HCT116 (cell line): ENCODE data around the gene CACNG6. TPM values are rescaled to one million over a fixed set of nuclear protein-coding genes. Genes with fewer than 3 reads are reported as not detected.

Source experiments
- ATAC-seq: fragments of 200-7000 bp; cut with Tn5 transposase; 2 replicates; pipeline ENCODE4 v1.9.1; 2020; ENCODE audit warnings: mild to moderate bottlenecking, moderate library complexity
- BruUV-seq: library from RNA; stranded (reverse); fragments of 400-500 nt; replicated peaks from 2 replicates; lab custom pipeline; 2021; lab: Mats Ljungman, UMichigan
- CTCF ChIA-PET: fragments of 300-600 bp; sonication (Branson Sonifier 250); formaldehyde crosslinking; loops from one replicate; lab custom pipeline; 2021; ENCODE audit warnings: antibody characterized with exemption; lab: Charles Lee
- POLR2A ChIA-PET: fragments of 300-600, 350-600 bp; sonication (Branson Sonifier 250); formaldehyde crosslinking; loops from one replicate; lab custom pipeline; 2021; ENCODE audit warnings: antibody characterized with exemption; lab: Charles Lee
- RAD21 ChIA-PET, 2 experiments: fragments of 300-600 bp; sonication (Branson Sonifier 250); formaldehyde crosslinking; loops; one replicate each; lab custom pipeline; 2023; ENCODE audit warnings: low total read pairs in 2 of 2; ENCODE audit not compliant: uncharacterized antibody in 2 of 2, unreplicated experiment in 2 of 2, low non-redundant PET in 1 of 2; lab: Charles Lee
- DNase-seq: peaks from one replicate; pipeline ENCODE4 v3.0.0-alpha.2; 2010; ENCODE audit warnings: low read depth, low spot score
- H2AFZ ChIP-seq: fragments of 200-600 bp; shearing (Covaris generic), sonication (generic); 2 replicates; pipeline ENCODE4 v1.6.1; 2017; ENCODE audit warnings: low read depth, mixed run types, mixed read lengths, antibody characterized with exemption, low read length; ENCODE audit not compliant: poor library complexity, severe bottlenecking
- H3K27ac ChIP-seq: 2 replicates; pipeline ENCODE4 v1.5.1; 2012; ENCODE audit warnings: low read depth, low read length
- H3K27me3 ChIP-seq: fragments of 200-600 bp; sonication (generic); 2 replicates; pipeline ENCODE4 v1.6.1; 2016; ENCODE audit warnings: mixed run types, low read length, mixed read lengths; ENCODE audit not compliant: insufficient read depth
- H3K36me3 ChIP-seq, 2 experiments: fragments of 200-500 bp in 1 of 2; fragments of 200-600 bp in 1 of 2; sonication (Bioruptor generic) in 1 of 2; sonication (generic) in 1 of 2; 2 replicates each; pipeline versions ENCODE4 v1.5.1 to v1.6.1; 2014 to 2016; ENCODE audit warnings: low read length in 2 of 2, inconsistent platforms in 1 of 2, mixed read lengths in 1 of 2, mixed run types in 1 of 2; ENCODE audit not compliant: insufficient read depth in 2 of 2, control insufficient read depth in 1 of 2
- H3K4me1 ChIP-seq, 2 experiments: fragments of 200-600 bp in 1 of 2; sonication (generic) in 1 of 2; 2 replicates each; pipeline versions ENCODE4 v1.5.1 to v1.6.1; 2012 to 2017; ENCODE audit warnings: low read length in 2 of 2, inconsistent platforms in 1 of 2, mild to moderate bottlenecking in 1 of 2, mixed read lengths in 1 of 2, mixed run types in 1 of 2, moderate library complexity in 1 of 2; ENCODE audit not compliant: insufficient read depth in 2 of 2, control insufficient read depth in 1 of 2
- H3K4me2 ChIP-seq: fragments of 200-600 bp; sonication (generic); 2 replicates; pipeline ENCODE4 v1.6.1; 2017; ENCODE audit warnings: mixed run types, low read length, mixed read lengths
- H3K4me3 ChIP-seq, 2 experiments: fragments of 200-600 bp in 1 of 2; sonication (generic) in 1 of 2; replicated peaks in 1 of 2; 2 replicates each; pipeline ENCODE4 v1.5.1; 2011 to 2016; ENCODE audit warnings: low read length in 2 of 2, control low read depth in 1 of 2, low read depth in 1 of 2, mild to moderate bottlenecking in 1 of 2, mixed read lengths in 1 of 2, mixed run types in 1 of 2
- H3K79me2 ChIP-seq: fragments of 200-600 bp; sonication (generic); 2 replicates; pipeline ENCODE4 v1.6.1; 2017; ENCODE audit warnings: mild to moderate bottlenecking, mixed run types, low read length, moderate library complexity, mixed read lengths; ENCODE audit not compliant: insufficient read depth
- H3K9ac ChIP-seq: fragments of 200-600 bp; sonication (generic); 2 replicates; pipeline ENCODE4 v1.6.1; 2016; ENCODE audit warnings: low read length, mixed read lengths
- H3K9me2 ChIP-seq: fragments of 200-600 bp; sonication (generic), shearing (Covaris generic); 2 replicates; pipeline ENCODE4 v1.6.1; 2017; ENCODE audit warnings: mixed run types, mild to moderate bottlenecking, moderate library complexity; ENCODE audit not compliant: insufficient read depth
- H3K9me3 ChIP-seq, 2 experiments: fragments of 200-500 bp in 1 of 2; fragments of 200-600 bp in 1 of 2; sonication (Bioruptor generic) in 1 of 2; sonication (generic) in 1 of 2; 2 replicates each; pipeline ENCODE4 v1.6.1; 2014 to 2017; ENCODE audit warnings: low read length in 2 of 2, mixed read lengths in 2 of 2, inconsistent platforms in 1 of 2, low read depth in 1 of 2, mild to moderate bottlenecking in 1 of 2, mixed run types in 1 of 2, moderate library complexity in 1 of 2; ENCODE audit not compliant: control insufficient read depth in 1 of 2, insufficient read depth in 1 of 2
- H4K20me1 ChIP-seq: fragments of 200-600 bp; sonication (generic), shearing (Covaris generic); 2 replicates; pipeline ENCODE4 v1.6.1; 2017; ENCODE audit warnings: mixed run types, mild to moderate bottlenecking, moderate library complexity; ENCODE audit not compliant: insufficient read depth
- ATF3 ChIP-seq: IDR thresholded peaks from 2 replicates; pipeline ENCODE4 v1.6.1; 2012
- CBX3 ChIP-seq: IDR thresholded peaks from 2 replicates; pipeline ENCODE4 v1.6.1; 2012; ENCODE audit warnings: low read depth
- CEBPB ChIP-seq: IDR thresholded peaks from 2 replicates; pipeline ENCODE4 v1.6.1; 2012; ENCODE audit warnings: low read depth
- EGR1 ChIP-seq: IDR thresholded peaks from 2 replicates; pipeline ENCODE4 v1.6.1; 2012; ENCODE audit warnings: low read depth
- ELF1 ChIP-seq: IDR thresholded peaks from 2 replicates; pipeline ENCODE4 v1.6.1; 2012; ENCODE audit warnings: low read depth, borderline replicate concordance
- EZH2 ChIP-seq: fragments of 200-600 bp; sonication (generic); IDR thresholded peaks from 2 replicates; pipeline ENCODE4 v1.6.1; 2017; ENCODE audit warnings: antibody characterized with exemption, mixed run types
- FOSL1 ChIP-seq: IDR thresholded peaks from 2 replicates; pipeline ENCODE4 v1.6.1; 2012; ENCODE audit warnings: low read depth
- MAX ChIP-seq: IDR thresholded peaks from 2 replicates; pipeline ENCODE4 v1.6.1; 2012
- POLR2A ChIP-seq: IDR thresholded peaks from 2 replicates; pipeline ENCODE4 v1.7.0; 2011; ENCODE audit warnings: borderline replicate concordance; ENCODE audit not compliant: insufficient read depth, insufficient read length; ENCODE audit errors: extremely low read depth
- SIN3A ChIP-seq: IDR thresholded peaks from 2 replicates; pipeline ENCODE4 v1.6.1; 2012; ENCODE audit warnings: low read depth
- TCF7L2 ChIP-seq: IDR thresholded peaks from 2 replicates; pipeline ENCODE4 v1.7.0; 2011; ENCODE audit warnings: borderline replicate concordance, inconsistent platforms; ENCODE audit not compliant: insufficient read depth, insufficient read length; ENCODE audit errors: extremely low read depth
- YY1 ChIP-seq: IDR thresholded peaks from 2 replicates; pipeline ENCODE4 v1.6.1; 2011; ENCODE audit warnings: low read length, low read depth, moderate library complexity, mild to moderate bottlenecking; ENCODE audit not compliant: insufficient replicate concordance; ENCODE audit errors: extremely low read depth
- ZNF274 ChIP-seq: fragments of 200-500 bp; sonication (Bioruptor generic); IDR thresholded peaks from 2 replicates; pipeline ENCODE4 v1.6.1; 2014; ENCODE audit warnings: mild to moderate bottlenecking, low read depth, low read length, inconsistent platforms
- intact Hi-C: fragments of 100-400 bp; cut with micrococcal nuclease; formaldehyde crosslinking; loops from 2 replicates; pipeline ENCODE4 v1.10.0; 2022
- total RNA-seq: library from RNA; stranded (reverse); gene quantifications from one replicate; pipeline ENCODE4 v1.2.1, GENCODE V29; 2021; ENCODE audit not compliant: unreplicated experiment
- TF ChIP-seq, protein P1 (sequence below), 3 experiments: fragments of 200-600 bp in 1 of 3; sonication (generic) in 1 of 3; IDR thresholded peaks in 2 of 3; conservative IDR thresholded peaks in 1 of 3; 2 replicates each; pipeline ENCODE4 v1.5.1; 2012 to 2017; ENCODE audit warnings: low read depth in 2 of 3, low read length in 2 of 3, antibody characterized with exemption in 1 of 3, borderline replicate concordance in 1 of 3, control low read depth in 1 of 3, mild to moderate bottlenecking in 1 of 3, mixed read lengths in 1 of 3, mixed run types in 1 of 3, moderate library complexity in 1 of 3; ENCODE audit not compliant: insufficient read depth in 1 of 3
- TF ChIP-seq, protein P2 (sequence below): IDR thresholded peaks from 2 replicates; pipeline ENCODE4 v1.6.1; 2011; ENCODE audit warnings: mild to moderate bottlenecking, low read length, moderate library complexity; ENCODE audit not compliant: insufficient replicate concordance; ENCODE audit errors: extremely low read depth

The CACNG6 gene
- total RNA-seq, 1 experiment from 2014 or later, result 0.15 TPM

DNA sequence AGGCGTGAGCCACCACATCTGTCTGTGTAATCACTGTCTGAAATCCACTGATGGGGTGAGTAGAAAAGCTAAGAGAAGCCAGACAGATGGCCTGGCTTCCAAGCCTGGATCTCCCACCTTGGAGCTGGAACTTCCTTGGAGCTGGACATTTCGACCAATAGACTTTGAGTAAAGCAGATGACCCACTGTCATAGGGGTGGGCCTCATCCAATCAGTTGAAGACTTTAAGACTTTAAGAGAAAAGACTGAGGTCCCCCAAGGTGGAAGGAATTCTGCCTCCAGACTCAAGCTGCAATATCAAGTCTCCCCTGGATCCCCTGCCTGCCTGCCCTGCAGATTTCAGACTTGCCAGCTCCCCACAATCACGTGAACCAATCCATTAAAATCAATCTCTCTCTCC, 51.6 kb downstream of the CACNG6 start:
- Histone ChIP-seq H3K9me2 (no peaks in the 10 kb centered on the region), H2AFZ (no peak overlapping the region), H3K9me3 (no peaks in the 10 kb centered on the region), H4K20me1 (no peaks in the 10 kb centered on the region), H3K27me3 (peaks cover 17% of the 10 kb centered on the region; the same call in 1 of the 2 replicates), H3K4me2 (no peak overlapping the region), H3K27ac (no peak overlapping the region), H3K9ac (no peak overlapping the region), H3K36me3 (no peaks in the 10 kb centered on the region), H3K4me3 (no peak overlapping the region), H3K4me1 (peaks cover 0 to 9% of the 10 kb centered on the region in 2 experiments; a peak in 2 of 4 replicates), H3K79me2 (no peaks in the 10 kb centered on the region)
- no TSS peak for BruUV-seq
- ChIA-PET POLR2A (no interaction called here), RAD21 (interaction anchor here (0.6 to 1.2 kb wide), 2 partner anchors 13 to 232 kb away, joined by 3 to 5 read pairs; no protein-coding TSS in a partner anchor), CTCF (interaction anchor here (1.4 to 1.6 kb wide), 2 partner anchors 13 to 19 kb away, joined by 5 to 7 read pairs; no protein-coding TSS in a partner anchor)
- intact Hi-C loops, result no loop called here
- no peak for DNase-seq
- TF ChIP-seq TCF7L2 (no peak), CEBPB (no peak), ZNF274 (no peak), EZH2 (no peak), ATF3 (no peak), EGR1 (no peak), YY1 (no peak), POLR2A (no peak), CBX3 (no peak), FOSL1 (no peak), SIN3A (no peak), ELF1 (no peak), MAX (no peak)
- TF ChIP-seq, protein P1, sequence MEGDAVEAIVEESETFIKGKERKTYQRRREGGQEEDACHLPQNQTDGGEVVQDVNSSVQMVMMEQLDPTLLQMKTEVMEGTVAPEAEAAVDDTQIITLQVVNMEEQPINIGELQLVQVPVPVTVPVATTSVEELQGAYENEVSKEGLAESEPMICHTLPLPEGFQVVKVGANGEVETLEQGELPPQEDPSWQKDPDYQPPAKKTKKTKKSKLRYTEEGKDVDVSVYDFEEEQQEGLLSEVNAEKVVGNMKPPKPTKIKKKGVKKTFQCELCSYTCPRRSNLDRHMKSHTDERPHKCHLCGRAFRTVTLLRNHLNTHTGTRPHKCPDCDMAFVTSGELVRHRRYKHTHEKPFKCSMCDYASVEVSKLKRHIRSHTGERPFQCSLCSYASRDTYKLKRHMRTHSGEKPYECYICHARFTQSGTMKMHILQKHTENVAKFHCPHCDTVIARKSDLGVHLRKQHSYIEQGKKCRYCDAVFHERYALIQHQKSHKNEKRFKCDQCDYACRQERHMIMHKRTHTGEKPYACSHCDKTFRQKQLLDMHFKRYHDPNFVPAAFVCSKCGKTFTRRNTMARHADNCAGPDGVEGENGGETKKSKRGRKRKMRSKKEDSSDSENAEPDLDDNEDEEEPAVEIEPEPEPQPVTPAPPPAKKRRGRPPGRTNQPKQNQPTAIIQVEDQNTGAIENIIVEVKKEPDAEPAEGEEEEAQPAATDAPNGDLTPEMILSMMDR (IDR thresholded peaks at IDR 0.05 in 2 of 3, conservative IDR thresholded peaks at IDR 0.05 in 1 of 3; ENCODE audit: borderline replicate concordance in 1 of 3, insufficient read depth in 1 of 3, low read depth in 2 of 3, low read length in 2 of 3), result no peak
- TF ChIP-seq, protein P2, sequence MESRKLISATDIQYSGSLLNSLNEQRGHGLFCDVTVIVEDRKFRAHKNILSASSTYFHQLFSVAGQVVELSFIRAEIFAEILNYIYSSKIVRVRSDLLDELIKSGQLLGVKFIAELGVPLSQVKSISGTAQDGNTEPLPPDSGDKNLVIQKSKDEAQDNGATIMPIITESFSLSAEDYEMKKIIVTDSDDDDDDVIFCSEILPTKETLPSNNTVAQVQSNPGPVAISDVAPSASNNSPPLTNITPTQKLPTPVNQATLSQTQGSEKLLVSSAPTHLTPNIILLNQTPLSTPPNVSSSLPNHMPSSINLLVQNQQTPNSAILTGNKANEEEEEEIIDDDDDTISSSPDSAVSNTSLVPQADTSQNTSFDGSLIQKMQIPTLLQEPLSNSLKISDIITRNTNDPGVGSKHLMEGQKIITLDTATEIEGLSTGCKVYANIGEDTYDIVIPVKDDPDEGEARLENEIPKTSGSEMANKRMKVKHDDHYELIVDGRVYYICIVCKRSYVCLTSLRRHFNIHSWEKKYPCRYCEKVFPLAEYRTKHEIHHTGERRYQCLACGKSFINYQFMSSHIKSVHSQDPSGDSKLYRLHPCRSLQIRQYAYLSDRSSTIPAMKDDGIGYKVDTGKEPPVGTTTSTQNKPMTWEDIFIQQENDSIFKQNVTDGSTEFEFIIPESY, result no peak
- no peak for ATAC-seq
